Gastroesophageal sphincter (tissue), 3 donors: ENCODE results near the gene SMIM13.

Experiments used
- CTCF ChIP-seq, 4 experiments: fragments of 200-600 bp in 2 of 4; fragments of 450-650 bp in 2 of 4; sonication (generic) in 1 of 4; IDR thresholded peaks; one replicate each; pipeline ENCODE4 v1.5.1; 2017 to 2019; ENCODE audit warnings: antibody characterized with exemption in 4 of 4, mild to moderate bottlenecking in 2 of 4, moderate library complexity in 2 of 4
- POLR2A ChIP-seq, 2 donors: fragments of 450-650 bp; IDR thresholded peaks; one replicate each; pipeline ENCODE4 v1.6.1; 2017; ENCODE audit warnings: antibody characterized with exemption in 2 of 2, mild to moderate bottlenecking in 2 of 2, moderate library complexity in 1 of 2

GRCh38 chr6:11153447-11153846, 59.8 kb downstream of the SMIM13 start:
- TF ChIP-seq CTCF (IDR thresholded peaks at IDR 0.05): no peak
- no peak for TF ChIP-seq POLR2A (IDR thresholded peaks at IDR 0.05)
